WTC11 (cell line): ENCODE measurements around the gene LCN12.

Experiments used
- AFF4 ChIP-seq: sonication (generic); formaldehyde crosslinking; IDR thresholded peaks from 2 replicates; pipeline ENCODE4 v1.8.1; 2023; ENCODE audit warnings: mild to moderate bottlenecking, missing genetic modification reagents, borderline replicate concordance
- CTCF ChIP-seq: fragments of 200-600 bp; IDR thresholded peaks from 2 replicates; pipeline ENCODE4 v1.8.0; 2022; ENCODE audit warnings: antibody characterized with exemption
- HMGXB4 ChIP-seq: sonication (generic); formaldehyde crosslinking; IDR thresholded peaks from 2 replicates; pipeline ENCODE4 v1.8.1; 2023; ENCODE audit warnings: mild to moderate bottlenecking, moderate library complexity, missing genetic modification reagents
- JUN ChIP-seq: sonication (generic); formaldehyde crosslinking; IDR thresholded peaks from 2 replicates; pipeline ENCODE4 v1.8.0; 2023; ENCODE audit warnings: mild to moderate bottlenecking, missing genetic modification reagents
- NR2C2 ChIP-seq: sonication (generic); formaldehyde crosslinking; IDR thresholded peaks from 2 replicates; pipeline ENCODE4 v1.8.0; 2022; ENCODE audit warnings: mild to moderate bottlenecking, missing genetic modification reagents
- NR3C1 ChIP-seq: sonication (generic); formaldehyde crosslinking; conservative IDR thresholded peaks from 2 replicates; pipeline ENCODE4 v1.8.1; 2023; ENCODE audit warnings: low read depth, mild to moderate bottlenecking, missing genetic modification reagents
- OVOL2 ChIP-seq: fragments of 250-450 bp; sonication (Bioruptor Pico); IDR thresholded peaks from 2 replicates; pipeline ENCODE4 v1.9.0; 2021; ENCODE audit warnings: mild to moderate bottlenecking, borderline replicate concordance
- SMAD3 ChIP-seq: sonication (generic); formaldehyde crosslinking; IDR thresholded peaks from 2 replicates; pipeline ENCODE4 v1.8.0; 2022; ENCODE audit warnings: missing genetic modification reagents, mild to moderate bottlenecking, borderline replicate concordance
- USF1 ChIP-seq: sonication (generic); formaldehyde crosslinking; IDR thresholded peaks from 2 replicates; pipeline ENCODE4 v1.8.0; 2022; ENCODE audit warnings: mild to moderate bottlenecking, missing genetic modification reagents
- ZNF532 ChIP-seq: fragments of 250-450 bp; sonication (Bioruptor Pico); IDR thresholded peaks from 2 replicates; pipeline ENCODE4 v1.9.0; 2021; ENCODE audit warnings: mild to moderate bottlenecking, borderline replicate concordance

GRCh38 chr9:136963341-136963740 is 11.3 kb downstream of the LCN12 start:
- no peak for TF ChIP-seq SMAD3 (CRISPR knock-in tag)
- no peak for TF ChIP-seq CTCF
- TF ChIP-seq JUN (CRISPR knock-in tag) = no peak
- no peak for TF ChIP-seq OVOL2
- TF ChIP-seq USF1 = no peak
- no peak for TF ChIP-seq ZNF532 (CRISPR knock-in tag)
- no peak for TF ChIP-seq HMGXB4 (CRISPR knock-in tag)
- TF ChIP-seq AFF4 (CRISPR knock-in tag) = no peak
- TF ChIP-seq NR2C2 = no peak
- no peak for TF ChIP-seq NR3C1 (CRISPR knock-in tag)
